Neural progenitor cell (in vitro differentiated cells): Measurements from ENCODE around the gene CYFIP2. TPM values are rescaled to one million over a fixed set of nuclear protein-coding genes. Genes with fewer than 3 reads are reported as not detected.

ENCODE experiments used
- DNase-seq: peaks from one replicate; pipeline ENCODE4 v3.0.0-alpha.2; 2016; ENCODE audit warnings: low spot score
- H2AFZ ChIP-seq: fragments of 200-600 bp; sonication (generic); replicated peaks from 2 replicates; pipeline ENCODE4 v1.6.1; 2016; ENCODE audit warnings: antibody characterized with exemption
- H3F3A ChIP-seq: fragments of 200-600 bp; sonication (generic); 2 replicates; pipeline ENCODE4 v1.6.1; 2016; ENCODE audit warnings: antibody characterized with exemption, low read depth
- H3K27ac ChIP-seq: fragments of 200-600 bp; sonication (generic); 2 replicates; pipeline ENCODE4 v1.5.1; 2016; ENCODE audit warnings: mild to moderate bottlenecking
- H3K27me3 ChIP-seq: fragments of 200-600 bp; sonication (generic); 2 replicates; pipeline ENCODE4 v1.6.1; 2016; ENCODE audit warnings: mild to moderate bottlenecking, moderate library complexity
- H3K36me3 ChIP-seq: fragments of 200-600 bp; sonication (generic); 2 replicates; pipeline ENCODE4 v1.5.1; 2016
- H3K4me1 ChIP-seq: fragments of 200-600 bp; sonication (generic); 2 replicates; pipeline ENCODE4 v1.6.1; 2016; ENCODE audit warnings: mixed run types
- H3K4me2 ChIP-seq: fragments of 200-600 bp; sonication (generic); 2 replicates; pipeline ENCODE4 v1.6.1; 2016
- H3K4me3 ChIP-seq: fragments of 200-600 bp; sonication (generic); 2 replicates; pipeline ENCODE4 v1.5.1; 2016
- H3K79me2 ChIP-seq: fragments of 200-600 bp; sonication (generic); 2 replicates; pipeline ENCODE4 v1.6.1; 2016; ENCODE audit warnings: low read depth
- H3K9ac ChIP-seq: fragments of 200-600 bp; sonication (generic); 2 replicates; pipeline ENCODE4 v1.6.1; 2016
- H3K9me3 ChIP-seq: fragments of 200-600 bp; sonication (generic); 2 replicates; pipeline ENCODE4 v1.5.1; 2016; ENCODE audit warnings: low read depth
- H4K20me1 ChIP-seq: fragments of 200-600 bp; sonication (generic); 2 replicates; pipeline ENCODE4 v1.6.1; 2016; ENCODE audit warnings: low read depth
- H3K27ac Mint-ChIP-seq: 3 replicates; pipeline ENCODE4 v1.8.0; 2021; ENCODE audit warnings: mixed read lengths
- H3K27me3 Mint-ChIP-seq: 2 replicates; pipeline ENCODE4 v1.8.0; 2022; ENCODE audit warnings: low read depth, mild to moderate bottlenecking, inconsistent platforms, moderate library complexity, mixed read lengths; ENCODE audit not compliant: insufficient read depth
- H3K36me3 Mint-ChIP-seq: 3 replicates; pipeline ENCODE4 v1.8.0; 2021; ENCODE audit warnings: mixed read lengths
- H3K4me1 Mint-ChIP-seq: 3 replicates; pipeline ENCODE4 v1.8.0; 2021; ENCODE audit warnings: mixed read lengths
- H3K4me3 Mint-ChIP-seq: 3 replicates; pipeline ENCODE4 v1.8.0; 2021; ENCODE audit warnings: mild to moderate bottlenecking, moderate library complexity, mixed read lengths
- H3K9me3 Mint-ChIP-seq: 3 replicates; pipeline ENCODE4 v1.8.0; 2020; ENCODE audit warnings: mixed read lengths
- EZH2 ChIP-seq: fragments of 200-600 bp; sonication (generic); IDR thresholded peaks from 2 replicates; pipeline ENCODE4 v1.6.1; 2017; ENCODE audit warnings: antibody characterized with exemption, mild to moderate bottlenecking, moderate library complexity
- EZH2phosphoT487 ChIP-seq: fragments of 200-600 bp; sonication (generic); IDR thresholded peaks from 2 replicates; pipeline ENCODE4 v1.6.1; 2017; ENCODE audit warnings: antibody characterized with exemption
- total RNA-seq: library from RNA; depleted of rRNA; stranded (reverse); fragments of >200 nt; gene quantifications from 2 replicates; pipeline ENCODE4 v1.2.3, GENCODE V29; 2015; ENCODE audit warnings: low replicate concordance
- TF ChIP-seq, protein P1 (sequence below): fragments of 200-600 bp; sonication (generic); IDR thresholded peaks from 2 replicates; pipeline ENCODE4 v1.5.1; 2017; ENCODE audit warnings: antibody characterized with exemption, mild to moderate bottlenecking

The CYFIP2 gene
- total RNA-seq, 1 donor from 2014 or later, result 70.2 TPM

DNA sequence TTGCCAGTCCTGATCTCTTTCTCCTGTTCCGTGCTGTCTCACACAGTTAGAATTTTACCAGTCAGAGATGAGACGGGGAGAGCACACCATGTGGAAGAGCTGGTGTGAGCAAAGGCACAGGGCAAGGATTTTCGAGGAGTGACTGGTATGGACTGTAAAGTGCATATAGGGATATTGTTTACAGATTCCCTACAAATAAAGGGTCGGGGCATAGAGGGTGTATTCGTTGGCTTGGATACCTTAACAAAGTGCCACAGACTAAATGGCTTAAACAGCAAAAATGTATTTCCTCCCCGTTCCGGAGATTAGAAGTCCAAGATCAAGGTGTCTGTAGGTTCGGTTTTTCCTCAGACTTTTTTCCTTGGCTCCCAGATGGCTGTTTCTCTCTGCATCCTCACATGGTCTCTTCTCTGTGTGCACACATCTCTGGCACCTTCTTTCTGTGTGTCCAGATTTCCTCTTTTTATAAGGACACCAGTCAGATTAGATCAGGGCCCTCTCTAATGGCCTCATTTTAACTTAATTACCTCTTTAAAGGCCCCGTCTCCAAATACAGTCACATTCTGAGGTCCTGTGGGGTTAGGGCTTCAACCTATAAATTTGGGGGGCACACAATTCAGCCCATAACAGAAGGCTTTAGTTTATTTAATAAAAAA is 23.4 kb downstream of the CYFIP2 start:
- Histone ChIP-seq H3K9ac (no peak overlapping the region), H3K4me1 (no peaks in the 10 kb centered on the region), H4K20me1 (no peaks in the 10 kb centered on the region), H3K27me3 (no peaks in the 10 kb centered on the region), H3F3A (no peaks in the 10 kb centered on the region), H3K9me3 (no peaks in the 10 kb centered on the region), H3K4me3 (no peak overlapping the region), H2AFZ (no peak overlapping the region), H3K79me2 (peaks cover 5% of the 10 kb centered on the region), H3K27ac (no peak overlapping the region), H3K4me2 (no peak overlapping the region), H3K36me3 (no peaks in the 10 kb centered on the region)
- no peak overlapping the region for H3K27ac Mint-ChIP-seq
- peaks cover 21% of the 10 kb centered on the region for H3K36me3 Mint-ChIP-seq
- peaks cover 4% of the 10 kb centered on the region for H3K27me3 Mint-ChIP-seq
- peaks cover 9% of the 10 kb centered on the region for H3K4me1 Mint-ChIP-seq
- no peak overlapping the region for H3K4me3 Mint-ChIP-seq
- TF ChIP-seq EZH2phosphoT487 (no peak), EZH2 (no peak)
- TF ChIP-seq, protein P1, sequence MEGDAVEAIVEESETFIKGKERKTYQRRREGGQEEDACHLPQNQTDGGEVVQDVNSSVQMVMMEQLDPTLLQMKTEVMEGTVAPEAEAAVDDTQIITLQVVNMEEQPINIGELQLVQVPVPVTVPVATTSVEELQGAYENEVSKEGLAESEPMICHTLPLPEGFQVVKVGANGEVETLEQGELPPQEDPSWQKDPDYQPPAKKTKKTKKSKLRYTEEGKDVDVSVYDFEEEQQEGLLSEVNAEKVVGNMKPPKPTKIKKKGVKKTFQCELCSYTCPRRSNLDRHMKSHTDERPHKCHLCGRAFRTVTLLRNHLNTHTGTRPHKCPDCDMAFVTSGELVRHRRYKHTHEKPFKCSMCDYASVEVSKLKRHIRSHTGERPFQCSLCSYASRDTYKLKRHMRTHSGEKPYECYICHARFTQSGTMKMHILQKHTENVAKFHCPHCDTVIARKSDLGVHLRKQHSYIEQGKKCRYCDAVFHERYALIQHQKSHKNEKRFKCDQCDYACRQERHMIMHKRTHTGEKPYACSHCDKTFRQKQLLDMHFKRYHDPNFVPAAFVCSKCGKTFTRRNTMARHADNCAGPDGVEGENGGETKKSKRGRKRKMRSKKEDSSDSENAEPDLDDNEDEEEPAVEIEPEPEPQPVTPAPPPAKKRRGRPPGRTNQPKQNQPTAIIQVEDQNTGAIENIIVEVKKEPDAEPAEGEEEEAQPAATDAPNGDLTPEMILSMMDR, result no peak
- no peak for DNase-seq
- no peaks in the 10 kb centered on the region for H3K9me3 Mint-ChIP-seq

DNA sequence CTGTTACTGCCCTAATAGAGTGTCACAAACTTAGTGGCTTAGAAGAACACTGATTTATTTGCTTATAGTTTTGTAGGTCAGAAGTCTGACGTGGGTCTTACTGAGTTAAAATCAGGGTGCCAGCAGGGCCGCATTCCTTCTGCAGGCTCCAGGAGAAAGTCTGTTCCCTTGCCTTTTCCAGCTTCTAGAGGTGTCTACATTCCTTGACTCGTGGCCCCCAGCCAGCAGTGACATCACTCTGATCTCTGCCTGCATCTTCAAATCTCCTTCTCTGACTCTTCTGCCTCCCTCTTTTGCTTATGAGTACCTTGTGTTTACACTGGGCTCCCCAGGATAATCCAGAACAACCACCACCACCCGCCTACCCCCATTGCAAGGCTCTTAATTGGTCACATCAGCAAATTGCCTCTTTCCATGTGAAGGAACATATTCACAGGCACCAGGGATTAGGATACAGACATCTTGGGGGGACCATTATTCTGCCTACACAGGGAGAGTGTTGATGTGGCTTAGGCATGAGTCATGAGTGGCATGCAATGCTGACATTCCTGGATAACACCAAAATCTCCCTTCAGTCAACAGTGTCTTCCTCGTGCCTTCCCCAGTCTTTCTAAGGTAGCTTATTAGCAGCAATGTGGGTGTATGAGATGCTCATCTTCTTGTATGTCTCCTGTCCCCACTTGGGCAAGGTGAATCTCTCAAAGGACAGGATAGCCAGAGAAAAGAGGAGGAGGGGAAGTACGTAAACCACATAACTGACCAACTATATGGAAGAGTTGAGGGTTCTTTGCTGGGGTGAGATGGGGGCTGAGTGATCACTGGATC is 24.4 kb downstream of the CYFIP2 start:
- no peaks in the 10 kb centered on the region for H3K9me3 Mint-ChIP-seq
- no peak overlapping the region for H3K9ac ChIP-seq
- no peak overlapping the region for H3K27ac Mint-ChIP-seq

DNA sequence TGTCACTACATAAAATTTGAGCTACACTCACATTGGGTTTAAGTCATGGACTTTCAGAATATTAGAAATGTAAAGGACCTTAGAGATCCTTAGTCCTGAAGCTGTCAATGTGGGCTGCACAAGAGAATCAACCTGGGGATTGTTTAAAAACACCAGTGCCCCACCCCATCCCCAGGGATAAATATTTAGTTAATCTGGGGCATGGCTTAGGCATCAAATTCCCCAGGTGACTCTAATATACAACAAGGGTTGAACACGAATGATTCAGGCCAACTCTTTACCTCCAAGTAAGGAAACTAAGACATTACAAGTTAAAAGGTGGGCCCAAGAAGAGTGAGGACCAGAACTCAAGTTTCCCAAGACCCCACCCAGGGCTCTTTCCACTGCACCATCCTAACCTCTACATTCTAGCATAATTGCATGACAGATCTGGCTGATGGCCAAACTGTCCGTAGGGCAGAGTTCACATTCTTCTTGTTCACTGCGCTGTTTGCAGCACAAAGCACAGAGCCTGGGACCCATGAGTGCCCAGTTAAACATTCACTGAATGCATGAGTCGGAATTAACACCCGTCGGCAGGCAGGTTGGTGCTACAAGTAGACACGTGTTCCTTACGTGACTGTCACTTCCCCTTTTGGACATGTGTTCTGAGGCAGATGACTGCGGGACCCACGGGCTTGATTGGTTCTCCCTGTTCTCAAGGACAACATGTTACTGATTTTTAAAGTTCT is 25.2 kb downstream of the CYFIP2 start:
- Mint-ChIP-seq H3K36me3 (peaks cover 23% of the 10 kb centered on the region), H3K9me3 (no peaks in the 10 kb centered on the region), H3K4me1 (peaks cover 2% of the 10 kb centered on the region), H3K27ac (no peak overlapping the region), H3K27me3 (peaks cover 4% of the 10 kb centered on the region), H3K4me3 (no peak overlapping the region)
- H3K4me1 ChIP-seq, result no peaks in the 10 kb centered on the region
- no peaks in the 10 kb centered on the region for H3K79me2 ChIP-seq
- H3K9ac ChIP-seq, result no peak overlapping the region
- no peak overlapping the region for H3K4me2 ChIP-seq
- no peaks in the 10 kb centered on the region for H3F3A ChIP-seq
- no peaks in the 10 kb centered on the region for H4K20me1 ChIP-seq
- DNase-seq, result no peak
- H3K36me3 ChIP-seq, result no peaks in the 10 kb centered on the region
- H2AFZ ChIP-seq, result no peak overlapping the region
- TF ChIP-seq EZH2phosphoT487 (no peak), EZH2 (no peak)
- TF ChIP-seq, protein P1, result no peak
- H3K4me3 ChIP-seq, result no peak overlapping the region
- H3K27ac ChIP-seq, result no peak overlapping the region
- no peaks in the 10 kb centered on the region for H3K27me3 ChIP-seq
- H3K9me3 ChIP-seq, result no peaks in the 10 kb centered on the region

More for the DNA sequence above, 24.4 kb downstream of the CYFIP2 start:
- Histone ChIP-seq H2AFZ (no peak overlapping the region), H3K27me3 (no peaks in the 10 kb centered on the region), H3K36me3 (no peaks in the 10 kb centered on the region), H3K9me3 (no peaks in the 10 kb centered on the region), H3K27ac (no peak overlapping the region), H3K4me1 (no peaks in the 10 kb centered on the region), H3K79me2 (no peaks in the 10 kb centered on the region), H3K4me2 (no peak overlapping the region), H3K4me3 (no peak overlapping the region), H3F3A (no peaks in the 10 kb centered on the region), H4K20me1 (no peaks in the 10 kb centered on the region)
- H3K4me1 Mint-ChIP-seq, result peaks cover 5% of the 10 kb centered on the region
- TF ChIP-seq, protein P1, result no peak
- TF ChIP-seq EZH2 (no peak), EZH2phosphoT487 (no peak)
- H3K4me3 Mint-ChIP-seq, result no peak overlapping the region
- peaks cover 21% of the 10 kb centered on the region for H3K36me3 Mint-ChIP-seq
- peaks cover 4% of the 10 kb centered on the region for H3K27me3 Mint-ChIP-seq
- no peak for DNase-seq
